Measurements from ENCODE around the gene ZSCAN25. TPM values are rescaled to one million over a fixed set of nuclear protein-coding genes. Genes with fewer than 3 reads are reported as not detected.

ZSCAN25 gene
- total RNA-seq, 1 donor from 2014 or later = 29.4 TPM

DNA sequence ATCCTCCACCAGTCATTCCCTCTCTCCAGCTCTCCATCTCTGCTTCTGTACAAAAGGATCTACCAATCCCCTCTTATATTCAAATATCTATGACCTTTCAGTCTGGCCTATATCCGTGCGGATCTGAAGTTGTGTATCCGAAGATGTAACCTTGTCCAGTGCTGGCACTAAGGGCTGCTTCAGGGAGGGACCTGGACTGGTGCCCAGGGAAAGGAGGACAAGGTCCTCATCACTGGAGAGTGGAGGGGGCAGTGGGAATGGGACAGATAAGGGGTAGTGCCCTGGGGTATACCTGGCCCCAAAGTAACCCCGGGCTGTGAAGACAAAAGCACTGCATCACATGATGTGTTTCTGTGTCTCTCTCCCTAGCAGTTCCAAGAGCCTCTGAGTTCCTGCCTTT, 16.9 kb upstream of the ZSCAN25 start:
- intact Hi-C loops (cut with micrococcal nuclease) = no loop called here
- peaks cover 4% of the 10 kb centered on the region for H3K4me1 Mint-ChIP-seq

DNA sequence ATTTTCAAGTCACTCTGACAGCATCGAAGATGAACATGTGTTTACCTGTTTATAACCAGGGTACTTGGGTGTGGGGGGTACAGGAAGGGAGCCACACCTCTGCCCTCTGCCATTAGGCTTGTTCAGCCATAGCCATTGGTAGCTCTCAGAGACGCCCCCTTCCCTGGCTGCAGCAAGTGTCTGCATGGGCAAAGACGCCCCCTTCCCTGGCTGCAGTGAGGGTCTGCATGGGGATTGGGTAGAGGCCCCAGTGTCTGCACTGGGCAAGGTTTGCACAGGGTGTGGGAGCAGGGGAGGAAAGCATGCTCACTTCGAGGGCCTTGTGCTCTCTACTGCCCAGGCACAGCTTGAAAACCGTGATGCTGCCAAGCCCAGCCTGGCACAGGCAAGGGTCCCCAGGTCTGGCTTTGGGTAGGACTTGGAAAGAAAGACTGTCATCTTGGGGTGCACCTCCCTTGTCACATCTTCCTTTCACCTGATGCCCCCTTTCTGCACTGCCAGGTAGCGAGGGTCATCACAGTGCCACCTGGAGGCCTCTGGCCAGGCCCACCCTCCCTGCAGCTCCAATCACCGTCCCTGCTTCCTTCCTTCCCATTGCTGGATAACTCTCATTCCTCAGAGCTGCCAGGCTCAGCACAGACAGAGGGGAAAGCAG, 15.0 kb upstream of the ZSCAN25 start:
- peaks cover 4% of the 10 kb centered on the region for H3K4me1 Mint-ChIP-seq
- no peaks in the 10 kb centered on the region for H3K9me3 Mint-ChIP-seq
- DNase-seq = no peak

More for the DNA sequence above, 16.9 kb upstream of the ZSCAN25 start:
- no peak for DNase-seq
- Mint-ChIP-seq H3K9me3 (no peaks in the 10 kb centered on the region), H3K4me3 (no peak overlapping the region), H3K27ac (no peak overlapping the region), H3K36me3 (ENCODE audit: low read depth) (no peaks in the 10 kb centered on the region), H3K27me3 (no peaks in the 10 kb centered on the region)

DNA sequence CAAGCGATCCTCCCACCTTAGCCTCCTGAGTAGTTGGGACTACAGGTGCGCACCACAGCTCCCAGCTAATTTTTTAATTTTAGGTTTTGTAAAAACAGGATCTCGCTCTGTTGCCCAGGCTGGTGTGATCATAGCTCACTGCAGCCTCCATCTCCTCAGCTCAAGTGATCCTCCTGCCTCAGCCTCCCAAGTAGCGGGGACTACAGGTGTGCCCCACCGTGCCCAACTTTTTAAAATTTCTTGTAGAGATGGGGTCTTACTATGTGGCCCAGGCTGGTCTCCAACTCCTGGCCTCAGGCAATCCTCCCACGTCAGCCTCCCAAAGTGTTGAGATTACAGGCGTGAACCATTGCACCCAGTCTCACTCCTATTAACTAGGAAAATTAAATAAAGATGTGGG, 11.2 kb upstream of the ZSCAN25 start:
- Mint-ChIP-seq H3K27me3 (no peaks in the 10 kb centered on the region), H3K9me3 (no peaks in the 10 kb centered on the region), H3K27ac (no peak overlapping the region), H3K4me1 (peaks cover 4% of the 10 kb centered on the region), H3K36me3 (ENCODE audit: low read depth) (no peaks in the 10 kb centered on the region), H3K4me3 (no peak overlapping the region)
- DNase-seq = no peak
- intact Hi-C loops (cut with micrococcal nuclease) = no loop called here

More for the DNA sequence above, 15.0 kb upstream of the ZSCAN25 start:
- Mint-ChIP-seq H3K27ac (no peak overlapping the region), H3K27me3 (no peaks in the 10 kb centered on the region), H3K4me3 (no peak overlapping the region), H3K36me3 (ENCODE audit: low read depth) (no peaks in the 10 kb centered on the region)
- intact Hi-C loops (cut with micrococcal nuclease) = no loop called here

DNA sequence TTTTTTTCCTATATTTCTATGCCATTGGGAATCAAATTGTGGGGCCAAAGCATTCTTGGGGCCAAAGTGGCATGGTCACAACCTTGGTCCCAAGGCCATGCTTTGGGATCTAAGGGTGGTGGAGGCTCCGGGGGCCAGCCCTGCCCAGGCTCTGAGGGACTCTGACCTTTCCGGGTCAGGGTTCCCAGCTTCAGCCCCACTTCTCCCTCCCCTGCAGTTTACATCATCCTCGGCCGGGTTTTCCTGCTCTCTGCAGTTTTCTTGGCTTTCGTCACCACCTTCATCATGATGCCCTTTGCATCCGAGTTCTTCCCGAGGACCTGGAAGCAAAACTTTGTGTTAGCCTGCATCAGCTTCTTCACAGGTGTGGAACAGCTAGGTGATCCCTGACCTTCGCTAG, 10.2 kb upstream of the ZSCAN25 start:
- H3K4me1 Mint-ChIP-seq = peaks cover 4% of the 10 kb centered on the region
- H3K9me3 Mint-ChIP-seq = no peaks in the 10 kb centered on the region
- H3K27ac Mint-ChIP-seq = no peak overlapping the region
- no peaks in the 10 kb centered on the region for H3K36me3 Mint-ChIP-seq (ENCODE audit: low read depth)
- H3K4me3 Mint-ChIP-seq = no peak overlapping the region
- no peaks in the 10 kb centered on the region for H3K27me3 Mint-ChIP-seq
- intact Hi-C loops (cut with micrococcal nuclease) = no loop called here
- DNase-seq = no peak

DNA sequence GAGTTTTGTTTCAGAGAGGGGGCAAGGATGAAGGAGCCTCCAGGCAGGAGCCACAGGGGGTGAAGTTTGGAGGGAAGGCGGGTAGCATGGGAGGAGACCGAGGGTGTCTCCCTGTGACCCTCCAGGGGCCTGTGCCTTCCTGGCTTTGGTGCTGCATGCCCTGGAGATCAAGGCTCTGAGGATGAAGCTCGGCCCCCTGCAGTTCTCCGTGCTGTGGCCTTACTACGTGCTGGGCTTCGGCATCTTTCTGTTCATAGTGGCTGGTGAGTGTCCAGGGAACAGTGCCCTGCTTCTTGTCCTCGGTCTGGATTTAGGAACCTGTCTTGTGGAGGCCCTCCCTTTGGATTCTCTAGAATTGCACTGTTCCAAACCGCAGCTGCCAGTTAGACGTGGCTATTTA, 9.2 kb upstream of the ZSCAN25 start:
- Mint-ChIP-seq H3K27ac (no peak overlapping the region), H3K36me3 (ENCODE audit: low read depth) (no peaks in the 10 kb centered on the region), H3K27me3 (no peaks in the 10 kb centered on the region), H3K4me3 (no peak overlapping the region), H3K9me3 (no peaks in the 10 kb centered on the region), H3K4me1 (peaks cover 4% of the 10 kb centered on the region)
- no peak for DNase-seq
- intact Hi-C loops (cut with micrococcal nuclease) = no loop called here

DNA sequence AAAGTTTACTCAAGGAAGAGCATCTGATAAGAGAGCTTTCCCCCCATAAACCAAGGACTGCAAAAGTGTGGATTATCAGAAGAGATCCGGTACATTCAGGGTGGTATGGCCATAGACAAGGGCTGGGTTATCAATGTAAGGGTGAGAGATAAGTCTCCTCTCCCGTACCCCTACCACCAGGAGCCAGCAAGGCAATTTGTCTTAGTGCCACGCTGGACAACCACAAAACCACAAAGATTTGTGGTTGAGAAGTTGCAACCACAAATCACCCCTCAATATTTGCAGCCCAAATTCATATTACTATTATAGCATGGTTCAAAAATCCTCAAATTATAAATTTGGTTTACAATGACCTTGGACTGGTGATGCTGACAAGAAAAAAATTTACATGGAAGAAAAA, 2.3 kb upstream of the ZSCAN25 start:
- Mint-ChIP-seq H3K4me1 (peaks cover 29% of the 10 kb centered on the region), H3K9me3 (peaks cover 5% of the 10 kb centered on the region)
- intact Hi-C loops (cut with micrococcal nuclease) = loop anchor here (10.0 kb wide), 1 partner anchor 380 kb away; no protein-coding TSS in a partner anchor

DNA sequence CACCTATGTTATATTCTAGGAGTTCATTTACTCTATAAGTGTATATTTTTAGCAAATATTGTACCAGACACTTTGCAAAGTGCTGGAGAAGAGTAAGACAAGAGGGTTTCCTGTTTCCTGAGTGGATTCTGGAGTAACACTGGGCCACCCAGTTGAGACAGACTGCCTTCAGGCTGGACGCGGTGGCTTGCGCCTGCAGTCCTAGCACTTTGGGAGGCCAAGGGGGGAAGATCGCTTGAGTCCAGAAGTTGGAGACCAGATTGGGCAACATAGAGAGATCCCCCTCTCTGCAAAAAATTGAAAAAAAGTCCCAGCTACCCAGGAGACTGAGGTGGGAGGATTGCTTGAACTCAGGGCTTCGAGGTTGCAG, 772 bp upstream of the ZSCAN25 start:
- Mint-ChIP-seq H3K36me3 (ENCODE audit: low read depth) (peaks cover 32% of the 10 kb centered on the region), H3K27ac (peak overlapping the region; percentile 97), H3K27me3 (no peaks in the 10 kb centered on the region), H3K9me3 (peaks cover 5% of the 10 kb centered on the region), H3K4me1 (peaks cover 31% of the 10 kb centered on the region), H3K4me3 (peak overlapping the region; percentile 96)
- no peak for DNase-seq
- intact Hi-C loops (cut with micrococcal nuclease) = loop anchor here (1.0 to 10.0 kb wide), 4 partner anchors 64 to 379 kb away; partner anchors contain the start of genes FAM200A and ZKSCAN5

More for the DNA sequence above, 2.3 kb upstream of the ZSCAN25 start:
- H3K4me3 Mint-ChIP-seq = no peak overlapping the region
- no peak for DNase-seq
- H3K27ac Mint-ChIP-seq = no peak overlapping the region
- H3K27me3 Mint-ChIP-seq = no peaks in the 10 kb centered on the region
- H3K36me3 Mint-ChIP-seq (ENCODE audit: low read depth) = peaks cover 19% of the 10 kb centered on the region

DNA sequence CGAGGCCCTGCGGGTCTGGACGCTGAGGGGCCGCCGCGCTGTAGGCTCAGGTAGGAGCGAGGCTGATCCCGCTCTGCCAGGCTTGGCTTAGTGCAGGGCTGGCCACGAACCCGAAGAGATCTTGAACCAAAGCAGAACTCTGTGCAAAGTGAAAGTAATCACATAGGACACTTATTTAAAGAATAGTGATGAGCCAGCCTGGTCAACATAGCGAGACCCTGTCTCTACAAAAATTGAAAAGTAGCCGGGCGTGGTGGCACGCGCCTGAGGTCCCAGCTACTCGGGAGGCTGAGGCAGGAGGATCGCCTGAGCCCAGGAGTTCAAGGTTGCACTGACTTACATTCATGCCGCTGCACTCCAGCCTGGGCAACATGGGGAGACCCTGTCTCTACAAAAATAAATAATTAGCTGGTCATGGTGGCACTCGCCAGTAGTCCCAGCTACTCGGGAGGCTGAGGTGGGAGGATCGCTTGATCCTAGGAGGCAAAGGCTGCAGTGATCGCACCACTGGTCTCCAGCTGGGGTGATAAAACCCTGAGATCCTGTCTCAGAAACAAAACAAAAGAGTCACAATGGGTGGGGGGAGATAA, 541 bp downstream of the ZSCAN25 start:
- H3K4me1 Mint-ChIP-seq = peaks cover 36% of the 10 kb centered on the region
- peaks cover 43% of the 10 kb centered on the region for H3K36me3 Mint-ChIP-seq (ENCODE audit: low read depth)
- H3K27ac Mint-ChIP-seq = peak overlapping the region; percentile 97
- DNase-seq = no peak
- H3K27me3 Mint-ChIP-seq = no peaks in the 10 kb centered on the region
- H3K4me3 Mint-ChIP-seq = peak overlapping the region; percentile 96
- H3K9me3 Mint-ChIP-seq = peaks cover 5% of the 10 kb centered on the region
- intact Hi-C loops (cut with micrococcal nuclease) = loop anchor here (2.0 to 10.0 kb wide), 3 partner anchors 112 to 378 kb away; partner anchors contain the start of gene ZKSCAN5

DNA sequence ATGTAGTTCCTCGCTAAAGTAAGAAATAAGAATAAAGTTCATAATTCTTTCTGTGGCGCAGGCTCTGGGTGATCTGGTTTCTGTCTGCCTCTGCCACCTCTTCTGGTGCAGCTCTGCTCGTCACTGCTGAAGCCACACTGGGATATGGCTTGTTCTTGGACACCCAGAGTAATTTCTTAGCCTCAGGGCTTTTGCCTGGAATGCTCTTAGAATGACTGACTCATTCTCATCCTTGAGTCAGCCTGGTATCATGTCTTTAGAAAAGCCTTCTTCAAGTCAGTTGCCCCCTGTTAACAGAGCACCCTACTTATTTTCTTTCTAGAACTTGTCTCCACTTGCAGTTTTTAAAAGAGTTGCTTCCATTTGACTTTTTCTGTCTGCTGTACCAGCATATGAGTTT, 2.0 kb downstream of the ZSCAN25 start:
- Mint-ChIP-seq H3K36me3 (ENCODE audit: low read depth) (peaks cover 58% of the 10 kb centered on the region), H3K9me3 (no peaks in the 10 kb centered on the region), H3K27ac (peak overlapping the region; percentile 23), H3K4me1 (peaks cover 50% of the 10 kb centered on the region), H3K27me3 (no peaks in the 10 kb centered on the region), H3K4me3 (peak overlapping the region; percentile 96)
- no peak for DNase-seq
- intact Hi-C loops (cut with micrococcal nuclease) = loop anchor here (5.0 to 10.0 kb wide), 2 partner anchors 219 to 376 kb away; no protein-coding TSS in a partner anchor

DNA sequence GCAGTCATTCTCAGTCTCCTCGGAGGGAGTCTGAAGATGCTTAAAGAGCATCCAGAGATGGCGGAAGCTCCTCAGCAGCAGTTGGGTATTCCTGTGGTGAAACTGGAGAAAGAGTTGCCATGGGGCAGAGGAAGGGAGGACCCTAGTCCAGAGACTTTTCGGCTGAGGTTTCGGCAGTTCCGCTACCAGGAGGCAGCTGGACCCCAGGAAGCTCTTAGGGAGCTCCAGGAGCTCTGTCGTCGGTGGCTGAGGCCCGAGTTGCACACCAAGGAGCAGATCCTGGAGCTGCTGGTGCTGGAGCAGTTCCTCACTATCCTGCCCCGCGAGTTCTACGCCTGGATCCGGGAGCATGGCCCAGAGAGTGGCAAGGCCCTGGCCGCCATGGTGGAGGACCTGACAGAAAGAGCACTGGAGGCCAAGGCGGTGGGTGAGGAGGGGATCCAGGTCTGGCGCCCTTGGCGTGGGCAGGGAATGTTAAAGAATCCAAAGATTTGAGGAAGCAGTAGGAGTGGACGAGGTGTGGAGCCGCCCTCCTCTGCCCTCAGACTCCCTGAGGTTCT, 2.9 kb downstream of the ZSCAN25 start:
- peaks cover 67% of the 10 kb centered on the region for H3K36me3 Mint-ChIP-seq (ENCODE audit: low read depth)
- no peak overlapping the region for H3K4me3 Mint-ChIP-seq
- no peak for DNase-seq
- no peaks in the 10 kb centered on the region for H3K27me3 Mint-ChIP-seq
- H3K9me3 Mint-ChIP-seq = no peaks in the 10 kb centered on the region
- peaks cover 60% of the 10 kb centered on the region for H3K4me1 Mint-ChIP-seq
- intact Hi-C loops (cut with micrococcal nuclease) = loop anchor here (5.0 to 10.0 kb wide), 2 partner anchors 218 to 375 kb away; no protein-coding TSS in a partner anchor
- peak overlapping the region; percentile 46 for H3K27ac Mint-ChIP-seq

DNA sequence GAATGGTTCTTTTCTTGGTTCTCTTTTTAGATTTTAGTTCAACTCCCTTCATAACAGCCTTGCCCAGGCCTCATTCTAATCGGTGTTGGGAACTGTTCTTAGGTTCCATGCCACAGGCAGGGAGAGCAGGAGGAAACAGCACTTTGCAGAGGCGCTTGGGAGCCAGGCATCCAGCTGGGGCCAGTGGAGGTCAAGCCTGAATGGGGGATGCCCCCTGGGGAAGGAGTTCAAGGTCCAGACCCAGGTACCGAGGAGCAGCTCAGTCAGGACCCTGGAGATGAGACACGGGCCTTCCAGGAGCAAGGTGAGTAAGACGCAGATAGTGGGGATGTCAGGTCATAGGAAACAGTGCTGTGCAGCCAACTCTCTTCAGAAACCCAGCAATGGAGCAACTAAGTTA, 4.5 kb downstream of the ZSCAN25 start:
- Mint-ChIP-seq H3K27ac (peak overlapping the region; percentile 73), H3K36me3 (ENCODE audit: low read depth) (peaks cover 83% of the 10 kb centered on the region), H3K27me3 (no peaks in the 10 kb centered on the region), H3K9me3 (no peaks in the 10 kb centered on the region), H3K4me1 (peaks cover 69% of the 10 kb centered on the region), H3K4me3 (peak overlapping the region; percentile 7)
- intact Hi-C loops (cut with micrococcal nuclease) = no loop called here
- DNase-seq = no peak

DNA sequence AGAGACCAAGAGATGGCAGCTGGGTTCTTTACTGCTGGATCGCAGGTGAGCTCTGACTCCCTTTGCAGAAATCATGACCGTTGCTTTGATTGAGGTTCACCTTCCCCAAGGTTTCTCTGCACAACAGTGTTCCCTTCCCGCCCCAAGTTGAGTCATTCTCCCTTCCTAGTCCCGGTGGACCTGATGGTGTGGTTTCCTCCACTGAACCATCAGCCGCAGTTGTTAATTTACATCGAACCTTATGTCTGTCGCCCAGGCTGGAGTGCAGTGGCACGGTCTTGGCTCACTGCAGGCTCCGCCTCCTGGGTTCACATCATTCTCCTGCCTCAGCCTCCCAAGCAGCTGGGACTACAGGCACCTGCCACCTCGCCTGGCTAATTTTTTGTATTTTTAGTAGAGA, 5.8 kb downstream of the ZSCAN25 start:
- Mint-ChIP-seq H3K9me3 (no peaks in the 10 kb centered on the region), H3K27ac (peak overlapping the region; percentile 92), H3K27me3 (no peaks in the 10 kb centered on the region), H3K36me3 (ENCODE audit: low read depth) (peaks cover 89% of the 10 kb centered on the region), H3K4me3 (peak overlapping the region; percentile 91), H3K4me1 (peaks cover 71% of the 10 kb centered on the region)
- no peak for DNase-seq
- intact Hi-C loops (cut with micrococcal nuclease) = loop anchor here (2.0 kb wide), 1 partner anchor 64 kb away; the partner anchor contains the start of gene ZNF655

DNA sequence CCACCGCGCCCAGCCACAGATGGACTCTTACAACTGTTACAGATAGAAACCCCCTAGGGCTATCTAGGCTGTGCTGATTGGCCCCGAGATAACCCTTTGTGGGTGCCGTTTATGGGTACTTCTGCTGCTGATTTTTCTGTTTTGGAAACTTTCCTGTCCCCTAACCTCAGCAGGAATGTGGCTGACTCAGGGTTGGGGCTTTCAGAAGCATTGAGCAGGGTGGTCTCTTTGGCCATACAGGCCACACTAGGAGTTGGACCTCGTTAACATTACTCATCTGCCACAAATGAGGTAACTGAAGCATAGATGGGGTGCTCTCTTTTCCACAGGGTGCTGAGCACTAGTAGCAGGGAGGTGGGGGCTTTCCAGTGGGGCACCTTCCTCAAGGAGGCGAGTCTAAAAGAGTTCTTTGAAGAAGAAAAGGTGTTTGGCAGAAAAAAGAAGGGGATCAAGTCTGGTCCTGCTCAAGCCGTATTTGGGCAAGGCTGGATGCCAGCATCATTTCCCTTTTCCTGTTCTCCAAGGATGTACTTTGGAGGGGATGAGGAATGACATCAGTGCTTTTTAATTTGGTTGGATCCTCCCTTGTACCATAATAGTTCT, 6.4 kb downstream of the ZSCAN25 start:
- intact Hi-C loops (cut with micrococcal nuclease) = loop anchor here (1.0 to 2.0 kb wide), 2 partner anchors 14 to 64 kb away; partner anchors contain the start of gene ZNF655
- DNase-seq = peak; percentile 73
- no peaks in the 10 kb centered on the region for H3K27me3 Mint-ChIP-seq
- peak overlapping the region; percentile 92 for H3K27ac Mint-ChIP-seq
- H3K9me3 Mint-ChIP-seq = no peaks in the 10 kb centered on the region
- peak overlapping the region; percentile 91 for H3K4me3 Mint-ChIP-seq
- H3K4me1 Mint-ChIP-seq = peaks cover 66% of the 10 kb centered on the region
- H3K36me3 Mint-ChIP-seq (ENCODE audit: low read depth) = peaks cover 90% of the 10 kb centered on the region
